ENCODE data around the gene RHBDD3.

RHBDD3 gene

GRCh38 chr22:29226351-29226981 is 41.3 kb downstream of the RHBDD3 start:
- POLR2A ChIA-PET = no interaction called here
- no peak overlapping the region for H3K27ac ChIP-seq (ENCODE audit: extremely low read depth, low read depth, low read length)
- CTCF ChIA-PET = interaction anchor here (0.7 kb wide), 1 partner anchor 856 kb away, joined by 6 read pairs; no protein-coding TSS in a partner anchor

DNA sequence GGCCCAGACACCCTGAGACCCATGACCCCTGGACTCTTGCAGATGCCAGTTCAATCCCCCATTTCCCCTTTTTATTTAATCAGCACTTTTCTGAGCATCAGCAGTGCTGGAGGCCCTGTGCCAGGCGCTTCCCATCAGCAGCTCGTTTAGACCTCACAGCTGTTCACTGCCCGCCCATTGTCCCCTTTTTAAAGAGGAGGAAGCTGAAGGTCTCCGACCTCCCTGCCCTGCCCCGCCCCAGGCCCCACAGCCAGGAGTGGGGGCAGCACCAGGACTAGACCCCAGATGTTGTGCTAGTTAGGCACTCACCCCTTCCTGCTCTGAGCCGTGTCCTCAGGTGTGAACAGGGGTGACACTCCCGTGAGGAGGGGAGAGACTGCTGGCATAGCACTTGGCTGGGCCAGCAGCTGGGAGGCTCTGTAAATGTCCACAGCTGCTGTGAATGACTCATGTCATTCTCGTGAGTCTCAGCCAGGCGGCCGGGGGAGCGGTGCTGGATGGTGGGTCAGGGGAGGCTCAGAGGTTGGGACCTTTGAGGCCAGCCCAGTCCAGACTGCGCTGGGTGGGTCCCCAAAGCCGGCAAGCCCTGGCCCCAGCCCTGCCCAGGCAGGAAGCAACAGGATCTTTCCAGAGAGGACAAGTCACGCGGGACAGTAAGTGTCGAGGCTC is 42.2 kb downstream of the RHBDD3 start:
- ChIA-PET POLR2A (no interaction called here), CTCF (no interaction called here)
- no peaks in the 10 kb centered on the region for H3K36me3 ChIP-seq (ENCODE audit: control insufficient read depth in 2 of 2, insufficient read depth in 1 of 2, low read length in 2 of 2)
- no peaks in the 10 kb centered on the region for H3K9me3 ChIP-seq (ENCODE audit: control insufficient read depth, insufficient read depth, low read depth, low read length)
- no peaks in the 10 kb centered on the region for H3K4me1 ChIP-seq (ENCODE audit: control insufficient read depth, insufficient read depth, low read length)
- no peak overlapping the region for H3K4me3 ChIP-seq (ENCODE audit: low read depth, low read length)
- TF ChIP-seq ZNF341 (tag by site-specific recombination; IDR thresholded peaks at IDR 0.05; ENCODE audit: low read depth) = 0 out of 2 replicates have a peak, but pooled peaks have one; percentile 16
- TF ChIP-seq ZNF37A (tag by site-specific recombination; IDR thresholded peaks at IDR 0.05) = no peak
- no peak overlapping the region for H3K27ac ChIP-seq (ENCODE audit: extremely low read depth, low read depth, low read length)

More at GRCh38 chr22:29226351-29226981, 41.3 kb downstream of the RHBDD3 start:
- Histone ChIP-seq H3K9me3 (ENCODE audit: control insufficient read depth, insufficient read depth, low read depth, low read length) (no peaks in the 10 kb centered on the region), H3K4me1 (ENCODE audit: control insufficient read depth, insufficient read depth, low read length) (no peaks in the 10 kb centered on the region), H3K4me3 (ENCODE audit: low read depth, low read length) (no peak overlapping the region), H3K36me3 (ENCODE audit: control insufficient read depth in 2 of 2, insufficient read depth in 1 of 2, low read length in 2 of 2) (no peaks in the 10 kb centered on the region)
- TF ChIP-seq ZNF26 (tag by site-specific recombination; IDR thresholded peaks at IDR 0.05) = no peak
- no peak for TF ChIP-seq ZNF175 (tag by site-specific recombination; IDR thresholded peaks at IDR 0.05)
- TF ChIP-seq ZFP37 (tag by site-specific recombination; IDR thresholded peaks at IDR 0.05) = no peak
- no peak for TF ChIP-seq SALL2 (tag by site-specific recombination; IDR thresholded peaks at IDR 0.05; ENCODE audit: borderline replicate concordance)
- TF ChIP-seq ZNF416 (tag by site-specific recombination; IDR thresholded peaks at IDR 0.05) = no peak
- no peak for TF ChIP-seq ZNF830 (tag by site-specific recombination; IDR thresholded peaks at IDR 0.05; ENCODE audit: low read depth)
- TF ChIP-seq KLF17 (tag by site-specific recombination; IDR thresholded peaks at IDR 0.05) = no peak
- TF ChIP-seq ZNF280C (tag by site-specific recombination; IDR thresholded peaks at IDR 0.05) = no peak

GRCh38 chr22:29224859-29225410 is 42.8 kb downstream of the RHBDD3 start:
- no peak overlapping the region for H3K4me3 ChIP-seq (ENCODE audit: low read depth, low read length)
- H3K27ac ChIP-seq (ENCODE audit: extremely low read depth, low read depth, low read length) = no peak overlapping the region
- TF ChIP-seq ZNF510 (tag by site-specific recombination; IDR thresholded peaks at IDR 0.05; ENCODE audit: insufficient replicate concordance) = no peak
- POLR2A ChIA-PET = no interaction called here
- H3K4me1 ChIP-seq (ENCODE audit: control insufficient read depth, insufficient read depth, low read length) = no peaks in the 10 kb centered on the region
- CTCF ChIA-PET = no interaction called here
- H3K36me3 ChIP-seq (ENCODE audit: control insufficient read depth in 2 of 2, insufficient read depth in 1 of 2, low read length in 2 of 2) = no peaks in the 10 kb centered on the region
- no peaks in the 10 kb centered on the region for H3K9me3 ChIP-seq (ENCODE audit: control insufficient read depth, insufficient read depth, low read depth, low read length)

All from HEK293 (cell line).